AML-193 (cell line): ENCODE results near the gene ASIC1.

Experiments used
- DNase-seq, 2 experiments: peaks; one replicate each; lab custom pipeline; 2025; lab: John Stamatoyannopoulos, UW

The ASIC1 gene

DNA sequence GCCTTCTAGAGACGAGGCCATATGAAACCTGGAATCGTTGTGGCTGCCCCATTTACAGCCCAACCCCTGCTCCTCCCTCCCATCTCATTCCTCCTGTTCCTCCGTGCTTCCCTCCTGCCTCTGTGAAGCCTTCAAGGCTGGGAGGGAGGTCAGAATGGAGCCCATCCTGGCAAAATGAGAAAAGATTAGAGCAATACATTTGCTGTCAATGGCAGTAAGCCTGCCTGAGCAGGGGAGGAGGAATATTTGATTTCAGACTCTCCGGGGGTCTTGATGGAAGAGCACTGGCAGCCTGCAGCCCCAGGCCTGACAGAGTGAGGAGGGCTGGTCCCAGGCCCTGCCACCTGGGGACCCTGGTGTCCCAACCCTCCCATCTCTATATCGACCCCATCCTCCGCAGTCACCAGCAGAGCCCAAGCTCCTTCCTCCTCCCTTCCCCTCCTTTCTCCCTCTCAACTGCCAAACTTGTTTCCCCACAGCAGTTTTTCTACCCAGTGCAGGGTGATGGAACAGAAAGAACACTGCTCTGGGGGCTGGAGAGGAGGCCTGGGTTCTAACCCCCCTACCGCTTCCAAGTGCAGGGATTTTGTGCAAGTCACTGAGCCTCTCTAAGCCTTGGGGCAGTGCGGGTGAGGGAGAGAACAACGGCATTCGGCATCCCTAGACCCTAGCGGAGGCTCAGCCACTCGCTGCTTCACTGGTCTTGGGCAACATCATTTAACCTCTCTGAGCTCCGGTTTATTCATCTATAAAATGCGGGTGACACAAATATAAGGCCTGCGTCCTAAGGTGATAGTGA lies 16.1 kb upstream of the ASIC1 start:
- no peak for DNase-seq

- no peak for DNase-seq
Measured at GRCh38 chr12:50041962-50042361, 15.4 kb upstream of the ASIC1 start.

DNA sequence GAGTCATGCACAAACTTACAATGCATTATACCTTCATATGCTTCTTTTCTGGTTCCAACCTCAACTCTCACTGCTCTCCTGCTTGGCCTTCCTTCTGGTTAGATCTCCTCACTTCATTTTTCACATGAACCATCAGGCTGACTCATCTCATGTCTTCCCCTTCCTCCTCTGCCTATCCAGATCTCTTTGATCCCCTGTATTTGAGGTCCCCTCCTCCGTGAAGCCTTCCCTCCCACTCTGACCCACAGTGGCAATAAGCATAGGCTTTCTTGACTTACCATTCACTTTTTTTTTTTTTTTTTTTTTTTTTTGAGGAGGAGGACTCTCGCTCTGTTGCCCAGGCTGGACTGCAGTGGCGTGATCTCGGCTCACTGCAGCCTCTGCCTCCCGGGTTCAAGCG lies 14.7 kb upstream of the ASIC1 start:
- no peak for DNase-seq

DNA sequence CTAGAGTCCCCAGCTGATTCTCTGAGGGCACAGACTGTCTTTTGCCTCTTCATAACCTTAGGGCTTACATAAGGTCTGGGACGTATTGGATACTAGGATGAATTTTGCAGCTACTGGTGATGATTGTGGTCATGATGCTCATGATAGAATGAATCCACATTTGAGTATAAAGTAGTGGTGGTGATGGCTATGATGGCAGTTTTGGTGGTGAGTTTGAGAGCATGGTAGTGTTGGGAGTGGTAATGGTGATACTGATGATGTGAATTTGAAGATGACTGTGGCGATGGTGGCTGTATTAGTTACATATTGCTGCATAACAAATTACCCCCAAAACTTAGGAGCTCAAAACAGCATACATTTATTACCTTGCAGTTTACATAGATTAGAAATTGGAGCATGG lies 14.1 kb upstream of the ASIC1 start:
- no peak for DNase-seq

- DNase-seq = no peak
Measured at GRCh38 chr12:50043854-50044253, 13.5 kb upstream of the ASIC1 start.

DNA sequence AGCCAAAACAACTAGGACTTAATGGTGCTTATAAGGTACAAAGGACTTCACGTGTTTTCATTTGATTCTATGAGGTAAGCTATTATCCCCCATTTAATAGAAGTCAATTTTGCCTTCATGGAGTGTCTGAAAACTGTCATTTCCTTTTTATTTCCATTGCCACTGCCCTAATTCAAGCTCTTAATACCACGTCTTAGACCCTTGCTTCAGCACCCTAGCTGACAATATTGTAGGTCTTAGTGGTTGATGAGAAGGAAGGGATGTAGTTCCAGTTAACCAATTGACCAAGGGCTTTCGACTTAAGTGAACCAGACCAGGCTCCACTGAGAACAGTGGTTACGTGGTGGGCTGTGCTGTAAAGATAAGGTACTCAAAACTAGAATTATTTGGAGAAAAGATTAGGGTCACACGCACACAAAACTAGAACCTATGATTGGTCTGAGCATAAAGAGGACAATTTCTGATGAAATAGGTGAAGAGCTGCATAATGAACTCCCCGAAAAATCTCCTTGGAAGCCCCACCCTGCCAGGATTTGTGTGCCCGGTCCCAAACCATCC lies 9.6 kb upstream of the ASIC1 start:
- no peak for DNase-seq

DNA sequence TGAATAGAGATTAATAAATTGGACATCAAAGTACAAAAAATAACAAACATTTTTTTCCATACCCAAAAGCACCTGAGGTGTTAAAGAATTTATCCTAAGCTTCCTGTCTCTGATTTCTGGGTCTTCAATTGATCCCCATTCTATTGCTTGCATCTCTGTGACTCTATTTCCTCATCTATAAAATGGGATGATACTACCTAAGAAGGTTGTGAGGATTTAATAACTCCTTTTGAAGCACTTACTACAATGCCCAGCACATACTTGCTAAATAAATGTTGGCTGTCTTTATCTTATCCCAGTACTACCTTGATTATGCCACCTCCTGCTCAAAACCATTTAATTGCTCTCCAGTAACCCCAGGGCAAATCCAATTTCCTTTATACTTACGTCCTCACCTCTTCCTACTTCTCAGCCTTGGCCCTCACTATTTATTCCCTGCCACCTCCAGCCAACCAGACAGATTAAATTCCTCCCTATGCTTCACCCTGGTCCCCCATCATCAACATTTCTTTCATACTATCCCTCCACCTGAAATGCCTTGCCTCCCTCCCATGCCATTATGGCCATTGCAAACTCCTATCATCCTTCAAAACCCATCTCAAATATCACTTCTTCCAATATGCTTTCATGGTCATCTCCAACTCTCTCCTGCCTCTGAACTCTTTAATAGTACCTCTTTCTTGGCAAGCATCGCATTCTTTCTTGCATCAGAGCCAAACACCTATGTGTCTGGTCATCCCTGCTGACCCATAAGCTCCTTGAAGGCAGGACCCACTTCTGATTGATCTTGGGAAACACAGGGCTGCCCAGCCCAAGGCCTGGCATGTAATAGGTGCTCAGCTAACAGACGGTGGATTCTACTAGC lies 7.9 kb upstream of the ASIC1 start:
- no peak for DNase-seq

GRCh38 chr12:50050119-50050385 lies 7.3 kb upstream of the ASIC1 start:
- no peak for DNase-seq

DNA sequence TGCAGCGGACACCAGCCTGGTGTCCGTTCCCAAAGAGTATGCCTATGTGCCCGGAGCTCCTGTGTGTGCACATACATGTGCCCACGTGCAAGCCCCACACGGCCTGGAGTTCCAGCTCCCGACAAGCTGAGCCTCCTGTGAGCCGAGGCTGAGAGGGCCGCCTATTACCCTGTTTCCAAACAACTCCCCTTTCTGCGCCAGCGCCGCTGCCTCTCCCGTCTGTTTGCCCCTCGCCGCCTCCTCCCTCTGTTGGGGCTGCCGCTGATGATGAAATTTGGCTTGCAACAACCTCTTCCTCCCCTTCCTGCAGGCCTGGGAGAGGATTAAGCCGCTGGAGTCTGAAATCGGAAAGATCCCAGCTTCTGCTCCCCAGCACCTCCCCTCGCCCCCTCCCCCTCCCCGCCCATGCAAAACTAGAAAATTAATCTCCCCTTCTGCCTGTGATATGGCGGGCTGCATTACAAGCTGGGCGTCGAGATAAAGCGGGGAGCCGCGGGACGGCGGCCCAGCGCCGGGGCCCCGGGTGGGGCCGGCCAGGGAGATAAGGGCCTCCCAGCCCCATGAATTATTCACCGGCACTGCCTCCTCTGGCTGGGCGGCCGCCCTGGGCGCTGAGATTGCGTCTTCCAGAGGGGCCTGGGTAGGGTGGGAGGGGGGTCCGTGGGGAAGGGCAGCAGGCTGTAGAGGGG lies 6.8 kb upstream of the ASIC1 start:
- no peak for DNase-seq

DNA sequence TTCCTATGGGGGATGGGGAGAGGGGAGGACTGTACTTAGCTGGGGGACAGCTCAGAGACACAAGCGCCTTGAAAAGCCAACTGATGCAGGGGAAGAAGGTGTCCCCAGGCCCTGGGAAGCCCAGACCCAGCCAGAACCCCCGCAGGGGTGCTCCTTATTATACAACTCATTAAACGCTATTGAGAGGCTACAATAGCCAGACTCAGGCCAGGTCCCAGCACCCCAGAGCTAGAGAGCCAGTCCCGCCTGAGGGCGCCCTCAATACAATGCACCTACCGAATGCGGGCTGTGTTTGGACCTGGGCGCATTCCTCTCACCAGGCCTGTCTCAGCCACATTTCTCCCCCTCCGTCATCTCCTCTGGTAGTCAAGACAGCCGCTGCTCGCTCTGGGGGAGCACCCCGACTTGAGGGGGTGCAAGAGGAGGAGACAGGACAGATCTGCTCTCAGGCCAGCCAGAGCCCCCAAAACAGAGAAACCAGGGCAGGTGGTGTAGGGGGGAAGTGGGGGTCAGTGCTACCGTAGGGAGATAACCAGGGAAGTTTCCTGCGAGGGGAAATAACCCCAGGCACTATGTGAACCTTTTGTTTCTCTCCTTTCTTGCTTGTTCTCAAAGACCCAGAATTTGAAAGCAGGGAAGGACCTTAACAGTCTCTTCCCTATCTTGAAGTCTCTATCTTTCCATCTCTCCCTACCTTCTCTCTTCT lies 6.1 kb upstream of the ASIC1 start:
- no peak for DNase-seq

DNA sequence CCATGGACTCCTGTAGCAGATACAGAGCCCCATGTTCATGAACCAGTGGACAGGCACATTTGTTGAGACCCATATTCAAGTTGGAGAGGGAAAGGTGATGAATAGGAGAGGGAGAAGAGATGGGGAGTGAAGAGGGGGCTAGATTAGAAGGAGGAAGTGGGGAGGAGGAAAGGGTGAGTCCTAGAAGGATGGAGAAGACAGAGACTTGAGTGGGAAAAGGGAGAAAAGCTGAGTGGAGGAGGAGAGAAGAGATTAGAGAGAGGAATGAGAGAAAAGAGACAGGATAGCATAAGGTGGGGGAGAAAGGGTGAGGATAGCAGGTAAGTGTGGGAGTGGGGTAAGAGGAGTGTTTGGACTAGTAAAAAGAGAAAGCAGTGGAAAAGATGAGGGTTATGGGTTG lies 4.9 kb upstream of the ASIC1 start:
- DNase-seq = no peak

DNA sequence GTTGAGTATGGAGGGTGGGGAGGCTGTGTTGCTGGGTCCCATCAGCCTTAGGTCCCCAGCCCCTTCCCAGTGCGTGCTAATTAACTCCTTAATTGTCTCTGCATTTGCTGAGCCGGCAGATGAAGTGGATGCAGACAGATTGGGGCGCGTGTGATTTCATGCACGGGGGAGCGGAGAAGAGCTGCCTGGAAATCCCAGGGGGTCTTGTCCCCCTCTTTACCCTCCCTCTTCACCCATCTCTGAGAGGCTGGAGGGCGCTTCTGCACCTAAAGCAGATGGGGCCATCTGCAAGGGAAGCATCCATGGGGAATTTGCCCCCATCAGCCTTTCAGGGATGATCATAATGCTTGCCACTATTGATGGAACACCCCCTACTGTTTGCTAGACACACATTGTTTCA lies 4.4 kb upstream of the ASIC1 start:
- DNase-seq = no peak

DNA sequence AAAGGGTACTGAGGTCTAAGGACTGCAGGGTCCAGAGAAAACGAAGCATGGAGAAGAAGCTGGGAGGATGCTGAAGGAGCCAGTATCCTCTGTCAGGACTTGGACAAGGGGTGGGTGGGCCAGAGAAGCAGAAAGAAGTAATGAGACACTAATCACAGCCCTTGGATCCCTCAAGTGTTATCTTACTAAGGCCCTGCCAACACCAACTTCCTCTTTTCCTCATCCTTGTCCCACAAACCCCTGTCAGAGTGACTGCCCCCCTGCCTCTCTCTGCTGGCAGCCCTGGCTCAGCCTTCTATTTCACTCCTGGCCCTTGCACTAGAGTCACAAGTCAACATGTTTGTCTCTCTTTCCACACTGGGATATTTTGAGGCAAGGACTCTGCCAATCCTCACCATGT lies 3.8 kb upstream of the ASIC1 start:
- DNase-seq = peak; percentile 9 to 21

GRCh38 chr12:50055831-50056638 lies 1.4 kb upstream of the ASIC1 start:
- peak; percentile 24 to 42 for DNase-seq

- no peak for DNase-seq
Measured at GRCh38 chr12:50056639-50056976, 788 bp upstream of the ASIC1 start.

DNA sequence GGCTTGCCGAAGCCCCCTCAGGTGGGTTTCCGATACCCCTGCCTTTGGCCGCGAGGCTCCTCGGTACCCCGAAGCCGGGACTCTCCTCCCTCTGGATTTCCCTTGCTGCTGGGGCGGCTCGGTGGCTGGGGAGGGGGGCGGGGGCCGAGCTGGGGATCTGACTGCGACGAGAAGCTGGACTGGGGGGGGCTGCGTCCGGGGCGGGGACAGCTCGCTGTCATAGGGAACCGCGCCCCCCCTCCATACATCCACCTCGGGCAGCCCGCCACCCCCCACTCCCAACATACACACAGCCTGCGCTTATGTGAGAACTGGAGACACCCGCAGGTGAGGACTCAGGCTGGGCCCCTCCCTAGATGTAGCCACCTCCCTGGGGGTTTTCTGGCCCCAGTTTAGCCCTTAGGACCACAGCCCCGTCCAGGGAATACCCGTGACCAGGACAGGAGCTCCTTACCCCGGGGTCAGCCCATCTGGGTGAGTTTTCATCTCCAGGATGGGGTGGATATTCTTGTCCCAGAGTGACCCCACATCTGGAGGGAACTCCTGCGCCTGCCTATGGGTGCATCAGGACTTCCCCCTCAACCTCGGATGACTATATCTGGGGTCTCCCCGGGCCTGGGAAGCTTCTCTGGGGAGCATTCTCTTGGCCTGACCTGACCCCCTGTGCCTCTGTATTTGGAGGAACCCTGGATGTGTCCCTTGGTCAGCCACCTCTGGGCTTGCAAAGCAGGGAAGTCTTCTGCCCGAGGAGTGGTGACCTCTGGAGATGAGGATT lies 687 bp downstream of the ASIC1 start:
- no peak for DNase-seq

GRCh38 chr12:50058743-50059312 lies 1.4 kb downstream of the ASIC1 start:
- DNase-seq = no peak

- peak; percentile 40 to 50 for DNase-seq
Measured at GRCh38 chr12:50059440-50060119, 2.2 kb downstream of the ASIC1 start.

GRCh38 chr12:50060120-50060468 lies 2.7 kb downstream of the ASIC1 start:
- DNase-seq = no peak

- DNase-seq = peak; percentile 21 to 39
Measured at GRCh38 chr12:50061171-50061570, 3.8 kb downstream of the ASIC1 start.
